ENCODE results near the gene ST3GAL2.
A peak's percentile ranks its signal among the peaks of the same experiment; 100 is the strongest.
"Not testable (repeated sequence)": the region's sequence is repeated elsewhere in the genome, so short reads cannot be mapped to it uniquely, and the experiment has no call there.

ST3GAL2 gene

DNA sequence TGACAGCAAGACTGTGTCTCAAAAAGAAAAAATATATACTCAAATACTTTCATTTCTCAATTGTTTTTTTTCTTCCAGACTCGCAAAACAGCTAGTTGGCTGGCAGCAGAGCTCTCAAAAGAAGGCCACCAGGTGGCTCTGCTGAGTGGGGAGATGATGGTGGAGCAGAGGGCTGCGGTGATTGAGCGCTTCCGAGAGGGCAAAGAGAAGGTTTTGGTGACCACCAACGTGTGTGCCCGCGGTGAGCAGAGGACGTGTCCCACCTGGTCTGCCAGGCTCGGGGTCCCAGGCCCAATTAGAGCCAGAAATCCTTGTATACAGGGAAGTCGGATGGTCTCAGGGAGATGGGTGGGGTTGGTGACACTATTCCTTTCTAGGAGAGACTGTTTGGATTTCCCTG is 68.8 kb downstream of the ST3GAL2 start:
- peak; percentile 51 for DNase-seq (ENCODE audit: low read depth)
- peak; percentile 72 for TF ChIP-seq CTCF (conservative IDR thresholded peaks at IDR 0.05; ENCODE audit: low read depth, low read length)
- H3K4me3 ChIP-seq (ENCODE audit: low read depth, low read length) = not testable (repeated sequence)

- no peak for DNase-seq (ENCODE audit: low read depth)
- no peak overlapping the region for H3K4me3 ChIP-seq (ENCODE audit: low read depth, low read length)
- no peak for TF ChIP-seq CTCF (conservative IDR thresholded peaks at IDR 0.05; ENCODE audit: low read depth, low read length)
These were observed 74.5 kb downstream of the ST3GAL2 start for GRCh38 chr16:70364399-70364798.

- TF ChIP-seq CTCF (conservative IDR thresholded peaks at IDR 0.05; ENCODE audit: low read depth, low read length) = no peak
- DNase-seq (ENCODE audit: low read depth) = no peak
- H3K4me3 ChIP-seq (ENCODE audit: low read depth, low read length) = no peak overlapping the region
These were observed 79.3 kb downstream of the ST3GAL2 start for GRCh38 chr16:70359552-70359951.

GRCh38 chr16:70349783-70350182 is 89.1 kb downstream of the ST3GAL2 start:
- no peak for TF ChIP-seq CTCF (conservative IDR thresholded peaks at IDR 0.05; ENCODE audit: low read depth, low read length)
- no peak overlapping the region for H3K4me3 ChIP-seq (ENCODE audit: low read depth, low read length)
- no peak for DNase-seq (ENCODE audit: low read depth)

DNA sequence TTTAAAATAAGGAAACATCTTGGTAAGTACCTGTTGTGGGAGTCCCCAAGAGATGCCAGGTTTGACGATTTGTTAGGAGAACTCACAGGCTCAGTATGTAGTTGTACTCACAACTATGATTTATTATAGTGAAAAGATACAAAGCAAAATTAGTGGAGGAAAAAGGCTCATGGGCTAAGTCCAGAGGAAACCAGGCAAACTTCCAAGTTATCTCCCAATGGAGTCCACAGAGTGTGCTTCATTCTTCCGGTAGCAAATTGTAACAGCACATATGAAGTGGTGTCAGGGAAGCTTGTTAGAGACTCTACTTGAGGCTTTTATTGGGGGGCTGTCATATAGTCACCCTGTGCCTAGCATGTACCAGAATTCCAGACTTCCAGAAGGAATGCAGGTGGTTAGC is 89.9 kb downstream of the ST3GAL2 start:
- DNase-seq (ENCODE audit: low read depth) = peak; percentile 35
- no peak for TF ChIP-seq CTCF (conservative IDR thresholded peaks at IDR 0.05; ENCODE audit: low read depth, low read length)
- no peak overlapping the region for H3K4me3 ChIP-seq (ENCODE audit: low read depth, low read length)

GRCh38 chr16:70345840-70346239 is 93.1 kb downstream of the ST3GAL2 start:
- TF ChIP-seq CTCF (conservative IDR thresholded peaks at IDR 0.05; ENCODE audit: low read depth, low read length) = no peak

DNA sequence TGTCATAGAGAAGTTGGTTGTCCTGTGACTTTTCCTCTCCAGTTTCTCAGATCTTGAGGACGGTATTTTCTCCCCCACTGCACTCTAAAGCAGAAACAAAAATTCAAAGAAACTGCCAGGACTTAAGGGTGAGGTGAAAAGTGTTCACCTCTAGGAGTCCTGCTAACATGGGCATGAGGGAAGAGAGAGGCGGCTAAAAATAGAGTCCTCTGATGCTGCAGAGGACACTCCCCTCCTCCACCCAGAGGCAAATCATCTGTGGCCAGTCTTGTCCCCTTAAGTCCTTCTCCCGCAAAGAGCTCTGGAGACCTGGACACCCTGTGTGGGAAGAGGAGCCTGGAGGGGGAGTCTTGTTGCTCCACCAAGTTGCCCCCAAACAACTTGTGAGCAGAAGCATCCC is 96.9 kb downstream of the ST3GAL2 start:
- TF ChIP-seq CTCF (conservative IDR thresholded peaks at IDR 0.05; ENCODE audit: low read depth, low read length) = no peak
- DNase-seq (ENCODE audit: low read depth) = no peak
- no peak overlapping the region for H3K4me3 ChIP-seq (ENCODE audit: low read depth, low read length)

More at GRCh38 chr16:70345840-70346239, 93.1 kb downstream of the ST3GAL2 start:
- peak overlapping the region; percentile 100 for H3K4me3 ChIP-seq (ENCODE audit: low read depth, low read length)
- no peak for DNase-seq (ENCODE audit: low read depth)

Data from choroid plexus epithelial cell (primary cell).